HS-5 (cell line): Measurements from ENCODE around the gene CDT1.
"Not testable (repeated sequence)": the region's sequence is repeated elsewhere in the genome, so short reads cannot be mapped to it uniquely, and the experiment has no call there.

Experiments used
- DNase-seq: peaks from one replicate; pipeline ENCODE4 v3.0.0-alpha.2; 2012; ENCODE audit warnings: low read depth

CDT1 gene

GRCh38 chr16:88817785-88818574, 14.4 kb downstream of the CDT1 start:
- no peak for DNase-seq

- DNase-seq, result no peak
These were observed 14.9 kb downstream of the CDT1 start for GRCh38 chr16:88818575-88818874.

GRCh38 chr16:88819126-88819525, 15.5 kb downstream of the CDT1 start:
- DNase-seq, result no peak

GRCh38 chr16:88820385-88821025, 16.9 kb downstream of the CDT1 start:
- DNase-seq, result no peak

- DNase-seq, result no peak
These were observed 17.7 kb downstream of the CDT1 start for GRCh38 chr16:88821168-88821850.

- DNase-seq, result no peak
These were observed 18.9 kb downstream of the CDT1 start for GRCh38 chr16:88822281-88823040.

- DNase-seq, result not testable (repeated sequence)
These were observed 20.1 kb downstream of the CDT1 start for GRCh38 chr16:88823646-88824045.

- DNase-seq, result no peak
These were observed 20.9 kb downstream of the CDT1 start for GRCh38 chr16:88824256-88825077.

- no peak for DNase-seq
These were observed 21.6 kb downstream of the CDT1 start for GRCh38 chr16:88825146-88825545.

- DNase-seq, result no peak
These were observed 22.7 kb downstream of the CDT1 start for GRCh38 chr16:88826070-88826840.

GRCh38 chr16:88827727-88828126, 24.1 kb downstream of the CDT1 start:
- DNase-seq, result no peak

- no peak for DNase-seq
These were observed 25.1 kb downstream of the CDT1 start for GRCh38 chr16:88828711-88829110.

GRCh38 chr16:88830258-88830657, 26.7 kb downstream of the CDT1 start:
- DNase-seq, result no peak

GRCh38 chr16:88830783-88831182, 27.2 kb downstream of the CDT1 start:
- no peak for DNase-seq

GRCh38 chr16:88831838-88832237, 28.2 kb downstream of the CDT1 start:
- no peak for DNase-seq

GRCh38 chr16:88833086-88833485, 29.5 kb downstream of the CDT1 start:
- DNase-seq, result no peak

GRCh38 chr16:88834670-88835069, 31.1 kb downstream of the CDT1 start:
- no peak for DNase-seq

- DNase-seq, result no peak
These were observed 31.8 kb downstream of the CDT1 start for GRCh38 chr16:88835383-88835782.

- no peak for DNase-seq
These were observed 32.2 kb downstream of the CDT1 start for GRCh38 chr16:88835818-88836217.

- no peak for DNase-seq
These were observed 33.2 kb downstream of the CDT1 start for GRCh38 chr16:88836791-88837190.

- DNase-seq, result no peak
These were observed 34.2 kb downstream of the CDT1 start for GRCh38 chr16:88837806-88838205.
